Mammary epithelial cell (primary cell): ENCODE results near the gene ZNF33B.

Experiments used
- CTCF ChIP-seq, 2 donors: IDR thresholded peaks in 1 of 2; conservative IDR thresholded peaks in 1 of 2; 2 replicates each; pipeline ENCODE4 v1.5.1; 2011 to 2012; ENCODE audit warnings: inconsistent platforms in 2 of 2, low read length in 2 of 2, mild to moderate bottlenecking in 2 of 2, control low read depth in 1 of 2, low read depth in 1 of 2; ENCODE audit not compliant: insufficient read depth in 1 of 2; ENCODE audit errors: extremely low read depth in 1 of 2
- EZH2 ChIP-seq: IDR thresholded peaks from 2 replicates; pipeline ENCODE4 v1.6.1; 2012; ENCODE audit warnings: low read length, inconsistent platforms, borderline replicate concordance

- no peak for TF ChIP-seq CTCF (conservative IDR thresholded peaks at IDR 0.05 in 1 of 2, IDR thresholded peaks at IDR 0.05 in 1 of 2; ENCODE audit: extremely low read depth in 1 of 2, insufficient read depth in 1 of 2, low read depth in 1 of 2, low read length in 2 of 2)
- no peak for TF ChIP-seq EZH2
These were observed 16.0 kb upstream of the ZNF33B start for GRCh38 chr10:42654419-42654818.
